ENCODE data around the gene EFNA2.

EFNA2 gene

GRCh38 chr19:1281569-1282287, 3.9 kb upstream of the EFNA2 start:
- H4K20me1 ChIP-seq, result peaks cover 6 to 79% (median 49%) of the 10 kb centered on the region in 11 experiments; a peak in 21 of 22 replicates
- no peak overlapping the region for H3K4me2 ChIP-seq
- H3K27me3 ChIP-seq, result peaks cover 41 to 42% (median 42%) of the 10 kb centered on the region in 11 experiments
- H3K9ac ChIP-seq, result no peak overlapping the region
- no peaks in the 10 kb centered on the region for H3K9me3 ChIP-seq (replicated peaks in 1 of 11)
- no peak overlapping the region for H3K27ac ChIP-seq
- H3K36me3 ChIP-seq, result peaks cover 9 to 41% (median 22%) of the 10 kb centered on the region in 11 experiments; a peak in 21 of 22 replicates
- no peak overlapping the region for H3K4me3 ChIP-seq
- no peak for TF ChIP-seq Cebpa-rat (IDR thresholded peaks at IDR 0.05)
- peaks cover 13 to 28% (median 19%) of the 10 kb centered on the region in 10 experiments for H3K4me1 ChIP-seq

GRCh38 chr19:1282588-1283206, 3.0 kb upstream of the EFNA2 start:
- no peaks in the 10 kb centered on the region for H3K9me3 ChIP-seq (replicated peaks in 1 of 11)

GRCh38 chr19:1283207-1283916, 2.3 kb upstream of the EFNA2 start:
- Histone ChIP-seq H4K20me1 (peaks cover 6 to 81% (median 55%) of the 10 kb centered on the region in 11 experiments; a peak in 21 of 22 replicates), H3K4me1 (peaks cover 10 to 32% (median 20%) of the 10 kb centered on the region in 10 experiments), H3K9ac (no peak overlapping the region), H3K36me3 (peaks cover 9 to 24% (median 13%) of the 10 kb centered on the region in 11 experiments; a peak in 21 of 22 replicates), H3K27me3 (peaks cover 57 to 58% (median 58%) of the 10 kb centered on the region in 11 experiments), H3K27ac (no peak overlapping the region), H3K9me3 (replicated peaks in 1 of 11) (no peaks in the 10 kb centered on the region), H3K4me3 (no peak overlapping the region), H3K4me2 (no peak overlapping the region)
- TF ChIP-seq Cebpa-rat (IDR thresholded peaks at IDR 0.05), result no peak

More at GRCh38 chr19:1282588-1283206, 3.0 kb upstream of the EFNA2 start:
- Histone ChIP-seq H3K9ac (no peak overlapping the region), H3K27ac (no peak overlapping the region), H3K27me3 (peaks cover 50 to 52% (median 51%) of the 10 kb centered on the region in 11 experiments), H3K4me3 (no peak overlapping the region), H3K4me2 (no peak overlapping the region), H4K20me1 (peaks cover 6 to 81% (median 51%) of the 10 kb centered on the region in 11 experiments; a peak in 21 of 22 replicates), H3K36me3 (peaks cover 9 to 31% (median 15%) of the 10 kb centered on the region in 11 experiments; a peak in 21 of 22 replicates), H3K4me1 (peaks cover 10 to 29% (median 20%) of the 10 kb centered on the region in 10 experiments)
- TF ChIP-seq Cebpa-rat (IDR thresholded peaks at IDR 0.05), result no peak

- H3K4me1 ChIP-seq, result peaks cover 10 to 32% (median 20%) of the 10 kb centered on the region in 10 experiments
- H4K20me1 ChIP-seq, result peaks cover 6 to 81% (median 52%) of the 10 kb centered on the region in 11 experiments; a peak in 21 of 22 replicates
- no peaks in the 10 kb centered on the region for H3K9me3 ChIP-seq (replicated peaks in 1 of 11)
- H3K4me2 ChIP-seq, result no peak overlapping the region
- peaks cover 6 to 19% (median 7%) of the 10 kb centered on the region in 11 experiments; a peak in 21 of 22 replicates for H3K36me3 ChIP-seq
- no peak for TF ChIP-seq Cebpa-rat (IDR thresholded peaks at IDR 0.05)
- no peak overlapping the region for H3K4me3 ChIP-seq
- no peak overlapping the region for H3K9ac ChIP-seq
- H3K27ac ChIP-seq, result no peak overlapping the region
- H3K27me3 ChIP-seq, result peaks cover 62 to 64% (median 63%) of the 10 kb centered on the region in 11 experiments
These were observed 1.8 kb upstream of the EFNA2 start for GRCh38 chr19:1283917-1284292.

- Histone ChIP-seq H3K27ac (no peak overlapping the region), H3K27me3 (peaks cover 62 to 69% (median 69%) of the 10 kb centered on the region in 11 experiments), H3K36me3 (peaks cover under 1 to 14% (median 2%) of the 10 kb centered on the region in 11 experiments; a peak in 19 of 22 replicates), H4K20me1 (peaks cover 6 to 81% (median 48%) of the 10 kb centered on the region in 11 experiments; a peak in 21 of 22 replicates), H3K4me2 (no peak overlapping the region; a peak in 1 of 22 replicates), H3K9ac (no peak overlapping the region), H3K4me1 (peaks cover 10 to 32% (median 21%) of the 10 kb centered on the region in 10 experiments), H3K9me3 (replicated peaks in 1 of 11) (no peaks in the 10 kb centered on the region), H3K4me3 (no peak overlapping the region)
- TF ChIP-seq Cebpa-rat (IDR thresholded peaks at IDR 0.05), result no peak
These were observed 1.2 kb upstream of the EFNA2 start for GRCh38 chr19:1284293-1284978.

- Histone ChIP-seq H3K36me3 (peaks cover 0 to 7% (median 0%) of the 10 kb centered on the region in 11 experiments; a peak in 6 of 22 replicates), H3K27ac (no peak overlapping the region), H3K9ac (peak overlapping the region in 5 of 11 experiments; percentile 59 to 77 (median 73); a peak in 7 of 22 replicates), H3K9me3 (replicated peaks in 1 of 11) (no peaks in the 10 kb centered on the region), H3K4me3 (peak overlapping the region; percentile 47 to 71 (median 62); a peak in 17 of 20 replicates), H4K20me1 (peaks cover 2 to 81% (median 47%) of the 10 kb centered on the region in 11 experiments; a peak in 21 of 22 replicates), H3K4me2 (peak overlapping the region; percentile 69 to 99 (median 96); a peak in 20 of 22 replicates), H3K27me3 (peaks cover 62 to 76% (median 74%) of the 10 kb centered on the region in 11 experiments), H3K4me1 (peaks cover 10 to 28% (median 19%) of the 10 kb centered on the region in 10 experiments)
- TF ChIP-seq Cebpa-rat (IDR thresholded peaks at IDR 0.05), result no peak
These were observed 515 bp upstream of the EFNA2 start for GRCh38 chr19:1284979-1285736.

GRCh38 chr19:1286487-1287353, 1.0 kb downstream of the EFNA2 start:
- Histone ChIP-seq H3K4me3 (peak overlapping the region; percentile 47 to 71 (median 62)), H3K9ac (peak overlapping the region; percentile 25 to 77 (median 59); a peak in 18 of 22 replicates), H3K4me1 (peaks cover 10 to 42% (median 32%) of the 10 kb centered on the region in 10 experiments), H3K27ac (peak overlapping the region in 2 of 11 experiments; percentile 4 to 27; a peak in 1 of 22 replicates), H3K9me3 (replicated peaks in 1 of 11) (no peaks in the 10 kb centered on the region), H4K20me1 (peaks cover 0 to 84% (median 52%) of the 10 kb centered on the region in 11 experiments; a peak in 17 of 22 replicates), H3K4me2 (peak overlapping the region; percentile 69 to 99 (median 96)), H3K36me3 (no peaks in the 10 kb centered on the region), H3K27me3 (peaks cover 63 to 92% (median 89%) of the 10 kb centered on the region in 11 experiments)
- TF ChIP-seq Cebpa-rat (IDR thresholded peaks at IDR 0.05), result no peak
